ENCODE data around the gene AK3. TPM values are rescaled to one million over a fixed set of nuclear protein-coding genes. Genes with fewer than 3 reads are reported as not detected.
A peak's percentile ranks its signal among the peaks of the same experiment; 100 is the strongest.

Gene AK3
- total and polyA plus RNA-seq, 9 of the 15 experiments (the other 6 are each of a cell fraction or from before 2014, with no cell fraction given): 12.2 to 78.6 (median 41.8) TPM

DNA sequence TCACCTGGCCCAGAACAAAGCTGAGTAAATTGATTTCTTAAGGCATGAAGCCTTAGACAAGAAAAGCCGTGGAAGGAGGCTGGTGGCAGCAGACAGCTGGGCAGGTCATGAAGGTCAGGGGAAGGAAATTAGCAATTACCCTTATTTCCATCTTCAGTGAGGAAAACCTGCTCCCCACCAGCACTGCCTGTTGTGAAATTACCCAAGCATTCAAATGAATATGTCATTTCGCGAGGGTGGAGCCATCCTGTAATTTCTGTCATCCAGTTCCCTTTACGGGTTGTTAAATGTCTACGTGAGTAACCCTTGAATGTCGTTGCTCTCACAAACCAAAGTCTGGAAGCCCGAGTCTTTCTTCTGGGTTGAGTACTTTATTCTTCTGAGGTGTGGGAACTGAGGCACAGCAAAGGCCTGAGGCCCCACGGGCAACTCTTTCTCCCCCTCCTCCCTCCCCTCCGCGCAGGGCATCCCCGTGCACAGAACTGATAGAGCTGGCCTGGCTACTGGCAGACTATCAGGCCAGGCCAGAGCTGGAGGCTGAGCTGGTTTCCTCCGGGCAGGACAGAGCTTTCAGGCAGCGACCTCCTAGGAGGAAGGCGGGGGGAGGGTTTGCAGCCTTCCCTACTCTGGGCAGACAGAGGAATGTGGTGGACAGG, 22.0 kb upstream of the AK3 start (continued):
- TF ChIP-seq NCOA6 (IDR thresholded peaks at IDR 0.05) (no peak), TAL1 (IDR thresholded peaks at IDR 0.05) (peak; percentile 60), HDAC3 (IDR thresholded peaks at IDR 0.05; ENCODE audit: borderline replicate concordance, partially characterized antibody) (no peak), NR2C1 (IDR thresholded peaks at IDR 0.05) (no peak), NR2C1 (tag; IDR thresholded peaks at IDR 0.05) (no peak), ZNF121 (CRISPR knock-in tag; conservative IDR thresholded peaks at IDR 0.05) (no peak), MYBL2 (IDR thresholded peaks at IDR 0.05; ENCODE audit: low read depth) (no peak), MYBL2 (CRISPR knock-in tag; IDR thresholded peaks at IDR 0.05; ENCODE audit: borderline replicate concordance) (no peak), TEAD1 (CRISPR knock-in tag; IDR thresholded peaks at IDR 0.05) (no peak), SUPT5H (IDR thresholded peaks at IDR 0.05) (no peak), RBM39 (optimal IDR thresholded peaks at IDR 0.05; ENCODE audit: low read depth, low read length) (no peak), TOE1 (IDR thresholded peaks at IDR 0.05; ENCODE audit: borderline replicate concordance) (no peak), TOE1 (CRISPR knock-in tag; IDR thresholded peaks at IDR 0.05; ENCODE audit: borderline replicate concordance, low read depth) (no peak), JUNB (CRISPR knock-in tag; conservative IDR thresholded peaks at IDR 0.05) (no peak), ZNF785 (CRISPR knock-in tag; IDR thresholded peaks at IDR 0.05) (no peak), DMBX1 (CRISPR knock-in tag; IDR thresholded peaks at IDR 0.05; ENCODE audit: borderline replicate concordance) (0 out of 2 replicates have a peak, but pooled peaks have one; percentile 18)
- TF ChIP-seq, protein P1, sequence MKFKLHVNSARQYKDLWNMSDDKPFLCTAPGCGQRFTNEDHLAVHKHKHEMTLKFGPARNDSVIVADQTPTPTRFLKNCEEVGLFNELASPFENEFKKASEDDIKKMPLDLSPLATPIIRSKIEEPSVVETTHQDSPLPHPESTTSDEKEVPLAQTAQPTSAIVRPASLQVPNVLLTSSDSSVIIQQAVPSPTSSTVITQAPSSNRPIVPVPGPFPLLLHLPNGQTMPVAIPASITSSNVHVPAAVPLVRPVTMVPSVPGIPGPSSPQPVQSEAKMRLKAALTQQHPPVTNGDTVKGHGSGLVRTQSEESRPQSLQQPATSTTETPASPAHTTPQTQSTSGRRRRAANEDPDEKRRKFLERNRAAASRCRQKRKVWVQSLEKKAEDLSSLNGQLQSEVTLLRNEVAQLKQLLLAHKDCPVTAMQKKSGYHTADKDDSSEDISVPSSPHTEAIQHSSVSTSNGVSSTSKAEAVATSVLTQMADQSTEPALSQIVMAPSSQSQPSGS (CRISPR knock-in tag; IDR thresholded peaks at IDR 0.05): no peak
- TF ChIP-seq, protein P2, sequence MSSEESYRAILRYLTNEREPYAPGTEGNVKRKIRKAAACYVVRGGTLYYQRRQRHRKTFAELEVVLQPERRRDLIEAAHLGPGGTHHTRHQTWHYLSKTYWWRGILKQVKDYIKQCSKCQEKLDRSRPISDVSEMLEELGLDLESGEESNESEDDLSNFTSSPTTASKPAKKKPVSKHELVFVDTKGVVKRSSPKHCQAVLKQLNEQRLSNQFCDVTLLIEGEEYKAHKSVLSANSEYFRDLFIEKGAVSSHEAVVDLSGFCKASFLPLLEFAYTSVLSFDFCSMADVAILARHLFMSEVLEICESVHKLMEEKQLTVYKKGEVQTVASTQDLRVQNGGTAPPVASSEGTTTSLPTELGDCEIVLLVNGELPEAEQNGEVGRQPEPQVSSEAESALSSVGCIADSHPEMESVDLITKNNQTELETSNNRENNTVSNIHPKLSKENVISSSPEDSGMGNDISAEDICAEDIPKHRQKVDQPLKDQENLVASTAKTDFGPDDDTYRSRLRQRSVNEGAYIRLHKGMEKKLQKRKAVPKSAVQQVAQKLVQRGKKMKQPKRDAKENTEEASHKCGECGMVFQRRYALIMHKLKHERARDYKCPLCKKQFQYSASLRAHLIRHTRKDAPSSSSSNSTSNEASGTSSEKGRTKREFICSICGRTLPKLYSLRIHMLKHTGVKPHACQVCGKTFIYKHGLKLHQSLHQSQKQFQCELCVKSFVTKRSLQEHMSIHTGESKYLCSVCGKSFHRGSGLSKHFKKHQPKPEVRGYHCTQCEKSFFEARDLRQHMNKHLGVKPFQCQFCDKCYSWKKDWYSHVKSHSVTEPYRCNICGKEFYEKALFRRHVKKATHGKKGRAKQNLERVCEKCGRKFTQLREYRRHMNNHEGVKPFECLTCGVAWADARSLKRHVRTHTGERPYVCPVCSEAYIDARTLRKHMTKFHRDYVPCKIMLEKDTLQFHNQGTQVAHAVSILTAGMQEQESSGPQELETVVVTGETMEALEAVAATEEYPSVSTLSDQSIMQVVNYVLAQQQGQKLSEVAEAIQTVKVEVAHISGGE (CRISPR knock-in tag; IDR thresholded peaks at IDR 0.05): no peak
- TF ChIP-seq, protein P3, sequence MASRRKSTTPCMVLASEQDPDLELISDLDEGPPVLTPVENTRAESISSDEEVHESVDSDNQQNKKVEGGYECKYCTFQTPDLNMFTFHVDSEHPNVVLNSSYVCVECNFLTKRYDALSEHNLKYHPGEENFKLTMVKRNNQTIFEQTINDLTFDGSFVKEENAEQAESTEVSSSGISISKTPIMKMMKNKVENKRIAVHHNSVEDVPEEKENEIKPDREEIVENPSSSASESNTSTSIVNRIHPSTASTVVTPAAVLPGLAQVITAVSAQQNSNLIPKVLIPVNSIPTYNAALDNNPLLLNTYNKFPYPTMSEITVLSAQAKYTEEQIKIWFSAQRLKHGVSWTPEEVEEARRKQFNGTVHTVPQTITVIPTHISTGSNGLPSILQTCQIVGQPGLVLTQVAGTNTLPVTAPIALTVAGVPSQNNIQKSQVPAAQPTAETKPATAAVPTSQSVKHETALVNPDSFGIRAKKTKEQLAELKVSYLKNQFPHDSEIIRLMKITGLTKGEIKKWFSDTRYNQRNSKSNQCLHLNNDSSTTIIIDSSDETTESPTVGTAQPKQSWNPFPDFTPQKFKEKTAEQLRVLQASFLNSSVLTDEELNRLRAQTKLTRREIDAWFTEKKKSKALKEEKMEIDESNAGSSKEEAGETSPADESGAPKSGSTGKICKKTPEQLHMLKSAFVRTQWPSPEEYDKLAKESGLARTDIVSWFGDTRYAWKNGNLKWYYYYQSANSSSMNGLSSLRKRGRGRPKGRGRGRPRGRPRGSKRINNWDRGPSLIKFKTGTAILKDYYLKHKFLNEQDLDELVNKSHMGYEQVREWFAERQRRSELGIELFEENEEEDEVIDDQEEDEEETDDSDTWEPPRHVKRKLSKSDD (conservative IDR thresholded peaks at IDR 0.05; ENCODE audit: low read length): no peak
- TF ChIP-seq, protein P4, sequence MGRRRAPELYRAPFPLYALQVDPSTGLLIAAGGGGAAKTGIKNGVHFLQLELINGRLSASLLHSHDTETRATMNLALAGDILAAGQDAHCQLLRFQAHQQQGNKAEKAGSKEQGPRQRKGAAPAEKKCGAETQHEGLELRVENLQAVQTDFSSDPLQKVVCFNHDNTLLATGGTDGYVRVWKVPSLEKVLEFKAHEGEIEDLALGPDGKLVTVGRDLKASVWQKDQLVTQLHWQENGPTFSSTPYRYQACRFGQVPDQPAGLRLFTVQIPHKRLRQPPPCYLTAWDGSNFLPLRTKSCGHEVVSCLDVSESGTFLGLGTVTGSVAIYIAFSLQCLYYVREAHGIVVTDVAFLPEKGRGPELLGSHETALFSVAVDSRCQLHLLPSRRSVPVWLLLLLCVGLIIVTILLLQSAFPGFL (CRISPR knock-in tag; IDR thresholded peaks at IDR 0.05): no peak

Data from K562 (cell line).